Measurements from ENCODE around the gene USP19.

Gene USP19

DNA sequence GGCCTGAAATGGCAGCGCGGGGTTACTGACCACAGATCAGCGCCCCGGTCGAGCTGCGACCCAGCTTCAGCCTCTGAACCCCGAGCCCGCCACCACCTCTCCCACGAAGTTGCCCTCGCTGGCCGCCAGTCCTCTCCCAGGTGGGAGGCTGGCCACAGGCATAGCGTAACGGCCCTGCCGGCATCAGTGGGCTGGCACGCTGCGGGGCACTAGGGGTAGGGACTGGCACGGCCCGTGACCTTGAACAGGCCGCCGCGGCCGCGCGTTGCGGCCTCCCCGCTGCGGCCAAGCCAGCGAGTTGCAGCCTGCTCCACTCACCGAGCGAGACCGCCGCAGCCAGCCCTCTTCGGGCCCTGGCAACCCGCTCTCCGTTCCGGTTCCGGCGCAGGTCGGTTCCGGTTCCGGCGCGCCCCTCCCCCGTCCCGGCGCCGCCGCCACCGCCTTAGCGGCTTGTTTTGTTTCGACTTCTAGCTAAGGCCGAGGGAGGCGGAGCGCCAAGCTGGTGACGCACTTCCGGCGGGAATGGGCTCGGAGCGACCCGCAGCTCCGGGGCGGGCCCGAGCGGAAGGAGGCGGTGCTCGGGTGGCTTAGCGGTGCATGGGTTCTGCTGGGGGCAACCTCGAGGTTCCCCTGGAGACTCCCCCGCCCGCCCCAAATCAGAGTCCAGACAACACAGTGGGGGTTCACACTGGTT is at the start of gene USP19:
USP19 (minus strand) TSS at position 386 of the 694 bp plus-strand sequence. CDS start 1,678 bp downstream, outside the sequence.
- in situ Hi-C loops (cut with MboI; ENCODE audit: low sequenced_read_pairs, unreplicated experiment) = no loop called here
- peak; percentile 99 for DNase-seq (ENCODE audit: low spot score)

GRCh38 chr3:49166752-49167556 is 46.3 kb upstream of the USP19 start:
- no peak for DNase-seq (ENCODE audit: low spot score)
- TF ChIP-seq, protein P1, sequence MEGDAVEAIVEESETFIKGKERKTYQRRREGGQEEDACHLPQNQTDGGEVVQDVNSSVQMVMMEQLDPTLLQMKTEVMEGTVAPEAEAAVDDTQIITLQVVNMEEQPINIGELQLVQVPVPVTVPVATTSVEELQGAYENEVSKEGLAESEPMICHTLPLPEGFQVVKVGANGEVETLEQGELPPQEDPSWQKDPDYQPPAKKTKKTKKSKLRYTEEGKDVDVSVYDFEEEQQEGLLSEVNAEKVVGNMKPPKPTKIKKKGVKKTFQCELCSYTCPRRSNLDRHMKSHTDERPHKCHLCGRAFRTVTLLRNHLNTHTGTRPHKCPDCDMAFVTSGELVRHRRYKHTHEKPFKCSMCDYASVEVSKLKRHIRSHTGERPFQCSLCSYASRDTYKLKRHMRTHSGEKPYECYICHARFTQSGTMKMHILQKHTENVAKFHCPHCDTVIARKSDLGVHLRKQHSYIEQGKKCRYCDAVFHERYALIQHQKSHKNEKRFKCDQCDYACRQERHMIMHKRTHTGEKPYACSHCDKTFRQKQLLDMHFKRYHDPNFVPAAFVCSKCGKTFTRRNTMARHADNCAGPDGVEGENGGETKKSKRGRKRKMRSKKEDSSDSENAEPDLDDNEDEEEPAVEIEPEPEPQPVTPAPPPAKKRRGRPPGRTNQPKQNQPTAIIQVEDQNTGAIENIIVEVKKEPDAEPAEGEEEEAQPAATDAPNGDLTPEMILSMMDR (IDR thresholded peaks at IDR 0.05; ENCODE audit: borderline replicate concordance, control extremely low read depth, extremely low read depth, insufficient read depth, missing control alignments) = no peak
- in situ Hi-C loops (cut with MboI; ENCODE audit: low sequenced_read_pairs, unreplicated experiment) = loop anchor here (25.0 kb wide), 1 partner anchor 270 kb away; the partner anchor contains the start of gene NICN1

More for the DNA sequence above, at the start of gene USP19:
- TF ChIP-seq, protein P1 (IDR thresholded peaks at IDR 0.05; ENCODE audit: borderline replicate concordance, control extremely low read depth, extremely low read depth, insufficient read depth, missing control alignments) = no peak

- peak; percentile 96 for DNase-seq (ENCODE audit: low spot score)
- TF ChIP-seq, protein P1 (IDR thresholded peaks at IDR 0.05; ENCODE audit: borderline replicate concordance, control extremely low read depth, extremely low read depth, insufficient read depth, missing control alignments) = no peak
- in situ Hi-C loops (cut with MboI; ENCODE audit: low sequenced_read_pairs, unreplicated experiment) = loop anchor here (25.0 kb wide), 1 partner anchor 271 kb away; the partner anchor contains the start of gene NICN1
Observed at GRCh38 chr3:49165771-49166751, 45.4 kb upstream of the USP19 start, which contains the start of gene CCDC71. CCDC71 (minus strand) TSS chr3:49166331; CDS start chr3:49164208, 2,123 bp downstream.

DNA sequence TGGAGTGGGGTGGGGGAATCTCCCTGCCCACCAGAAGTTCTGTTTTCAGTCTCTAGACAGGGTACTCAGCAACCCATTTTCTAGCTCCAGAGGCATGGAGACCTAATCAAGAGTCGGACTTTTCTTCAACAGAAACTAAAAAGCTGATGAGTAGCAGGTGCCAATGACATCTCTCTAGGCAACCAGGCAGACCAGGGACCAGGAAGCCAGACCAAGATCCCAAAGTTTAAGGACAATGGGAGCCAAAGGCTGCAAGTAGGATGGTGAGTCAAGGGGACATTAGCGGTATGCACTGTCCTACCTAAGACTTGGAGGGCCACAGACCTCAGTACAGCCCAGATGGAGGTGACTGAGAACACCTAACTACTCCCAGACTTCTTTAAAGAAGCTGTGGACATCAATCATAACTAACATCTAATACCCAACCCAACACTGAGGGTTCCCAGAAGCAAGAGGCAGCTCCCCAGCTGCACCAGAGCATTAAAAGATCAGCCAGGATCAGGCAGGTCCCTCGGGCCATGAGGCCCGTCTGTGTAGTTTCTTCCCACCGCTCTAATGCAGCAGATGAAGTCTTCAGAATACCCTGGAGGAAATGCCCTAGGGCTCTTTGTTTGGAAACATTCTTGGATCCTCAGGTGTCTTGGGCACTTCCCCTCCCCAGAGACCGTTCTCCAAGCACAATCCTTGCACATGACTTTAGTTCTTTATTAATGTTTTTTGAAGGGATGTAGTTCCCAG is 44.5 kb upstream of the USP19 start:
- in situ Hi-C loops (cut with MboI; ENCODE audit: low sequenced_read_pairs, unreplicated experiment) = loop anchor here (25.0 kb wide), 1 partner anchor 272 kb away; the partner anchor contains the start of gene NICN1
- TF ChIP-seq, protein P1 (IDR thresholded peaks at IDR 0.05; ENCODE audit: borderline replicate concordance, control extremely low read depth, extremely low read depth, insufficient read depth, missing control alignments) = no peak
- DNase-seq (ENCODE audit: low spot score) = no peak

DNA sequence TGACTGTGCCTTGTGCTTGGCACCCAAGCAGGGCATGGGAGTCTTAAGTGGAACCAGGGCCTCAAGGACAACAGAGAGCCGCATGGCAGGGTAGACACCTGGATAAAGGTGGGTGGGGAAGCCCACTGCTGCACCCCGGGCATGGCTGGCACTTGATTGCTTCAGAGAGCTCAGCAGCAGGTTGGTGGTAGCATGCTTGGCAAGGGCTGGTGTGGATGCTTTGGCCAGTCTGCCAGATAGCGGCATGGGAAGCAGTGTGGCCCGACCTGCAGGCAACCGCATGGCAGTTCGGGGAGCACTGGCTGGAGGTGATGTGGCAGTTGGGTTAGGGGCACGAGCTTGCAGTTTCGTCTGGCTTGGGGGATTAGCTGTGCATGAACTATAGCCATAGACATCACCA is 43.0 kb upstream of the USP19 start:
- TF ChIP-seq, protein P1 (IDR thresholded peaks at IDR 0.05; ENCODE audit: borderline replicate concordance, control extremely low read depth, extremely low read depth, insufficient read depth, missing control alignments) = no peak
- DNase-seq (ENCODE audit: low spot score) = no peak
- in situ Hi-C loops (cut with MboI; ENCODE audit: low sequenced_read_pairs, unreplicated experiment) = loop anchor here (25.0 kb wide), 1 partner anchor 274 kb away; the partner anchor contains the start of gene NICN1

Measured in GM13976 (cell line).